Liver (tissue), 9 donors: ENCODE data around the gene DOP1B. TPM values are rescaled to one million over a fixed set of nuclear protein-coding genes. Genes with fewer than 3 reads are reported as not detected.
A peak's percentile ranks its signal among the peaks of the same experiment; 100 is the strongest.
"Not testable (repeated sequence)": the region's sequence is repeated elsewhere in the genome, so short reads cannot be mapped to it uniquely, and the experiment has no call there.

Experiments used
- DNase-seq: peaks from one replicate; pipeline ENCODE4 v3.0.0-alpha.2; 2017; ENCODE audit warnings: low spot score
- H3K27ac ChIP-seq, 2 donors: one replicate each; pipeline ENCODE4 v1.7.0; 2013; ENCODE audit warnings: inconsistent platforms in 2 of 2, low read length in 2 of 2, control low read depth in 1 of 2, low read depth in 1 of 2, mild to moderate bottlenecking in 1 of 2
- H3K27me3 ChIP-seq, 4 donors: one replicate each; pipeline versions ENCODE4 v1.6.1 to v1.7.0; 2013; ENCODE audit warnings: low read length in 3 of 4, inconsistent platforms in 1 of 4, mild to moderate bottlenecking in 1 of 4, moderate library complexity in 1 of 4; ENCODE audit not compliant: control insufficient read depth in 4 of 4, insufficient read depth in 4 of 4
- H3K36me3 ChIP-seq, 4 donors: one replicate each; pipeline versions ENCODE4 v1.6.1 to v1.7.0; 2013; ENCODE audit warnings: low read length in 3 of 4, mild to moderate bottlenecking in 3 of 4, low read depth in 1 of 4, moderate library complexity in 1 of 4; ENCODE audit not compliant: control insufficient read depth in 4 of 4, insufficient read depth in 3 of 4
- H3K4me1 ChIP-seq, 4 donors: one replicate each; pipeline versions ENCODE4 v1.6.1 to v1.7.0; 2013; ENCODE audit warnings: low read length in 3 of 4, mild to moderate bottlenecking in 3 of 4, moderate library complexity in 1 of 4; ENCODE audit not compliant: control insufficient read depth in 4 of 4, insufficient read depth in 4 of 4
- H3K4me3 ChIP-seq, 3 donors: one replicate each; pipeline versions ENCODE4 v1.6.1 to v1.7.0; 2013; ENCODE audit warnings: low read length in 3 of 3, control low read depth in 1 of 3, low read depth in 1 of 3, mild to moderate bottlenecking in 1 of 3
- H3K9ac ChIP-seq, 2 donors: one replicate each; pipeline ENCODE4 v1.7.0; 2013; ENCODE audit warnings: low read length in 2 of 2, mild to moderate bottlenecking in 2 of 2, moderate library complexity in 2 of 2, control low read depth in 1 of 2, low read depth in 1 of 2
- H3K9me3 ChIP-seq, 4 donors: one replicate each; pipeline versions ENCODE4 v1.6.1 to v1.7.0; 2013; ENCODE audit warnings: low read length in 3 of 4; ENCODE audit not compliant: control insufficient read depth in 4 of 4
- EGR1 ChIP-seq, 2 donors: IDR thresholded peaks; 2 replicates each; pipeline ENCODE4 v1.6.1; 2016 to 2018; ENCODE audit warnings: antibody characterized with exemption in 2 of 2, low read depth in 2 of 2
- FOXA1 ChIP-seq: IDR thresholded peaks from 2 replicates; pipeline ENCODE4 v1.6.1; 2016; ENCODE audit warnings: antibody characterized with exemption
- FOXA2 ChIP-seq: IDR thresholded peaks from 2 replicates; pipeline ENCODE4 v1.6.1; 2016; ENCODE audit warnings: antibody characterized with exemption
- GABPA ChIP-seq, 2 donors: IDR thresholded peaks in 1 of 2; conservative IDR thresholded peaks in 1 of 2; 2 replicates each; pipeline ENCODE4 v1.6.1; 2016; ENCODE audit warnings: antibody characterized with exemption in 2 of 2, mild to moderate bottlenecking in 1 of 2, moderate library complexity in 1 of 2
- HNF4A ChIP-seq, 2 donors: conservative IDR thresholded peaks; 2 replicates each; pipeline ENCODE4 v1.6.1; 2016; ENCODE audit warnings: antibody characterized with exemption in 2 of 2, mild to moderate bottlenecking in 2 of 2
- HNF4G ChIP-seq: IDR thresholded peaks from 2 replicates; pipeline ENCODE4 v1.6.1; 2016; ENCODE audit warnings: antibody characterized with exemption
- JUND ChIP-seq, 2 donors: IDR thresholded peaks; 2 replicates each; pipeline ENCODE4 v1.6.1; 2016; ENCODE audit warnings: antibody characterized with exemption in 2 of 2
- NR2F2 ChIP-seq: IDR thresholded peaks from 2 replicates; pipeline ENCODE4 v1.6.1; 2016; ENCODE audit warnings: antibody characterized with exemption
- RAD21 ChIP-seq, 2 donors: IDR thresholded peaks; 2 replicates each; pipeline ENCODE4 v1.6.1; 2016; ENCODE audit warnings: antibody characterized with exemption in 2 of 2, mild to moderate bottlenecking in 2 of 2
- RXRA ChIP-seq, 2 donors: IDR thresholded peaks; 2 replicates each; pipeline ENCODE4 v1.6.1; 2017 to 2018; ENCODE audit warnings: antibody characterized with exemption in 2 of 2, mild to moderate bottlenecking in 1 of 2
- SP1 ChIP-seq: IDR thresholded peaks from 2 replicates; pipeline ENCODE4 v1.6.1; 2018; ENCODE audit warnings: antibody characterized with exemption, mild to moderate bottlenecking
- TAF1 ChIP-seq: conservative IDR thresholded peaks from 2 replicates; pipeline ENCODE4 v1.6.1; 2016; ENCODE audit warnings: antibody characterized with exemption, mild to moderate bottlenecking
- YY1 ChIP-seq: IDR thresholded peaks from 2 replicates; pipeline ENCODE4 v1.6.1; 2016; ENCODE audit warnings: antibody characterized with exemption, mild to moderate bottlenecking
- WGBS: extraction: QIAGEN DNeasy Blood & Tissue Kit; methylation state at CpG from one replicate; pipeline ENCODE4 v1.1.7; 2013; 5-methylcytosine and 5-hydroxymethylcytosine counted together
- polyA plus RNA-seq, 2 donors: library from polyadenylated mRNA; stranded (reverse) in 1 of 2; unstranded in 1 of 2; fragments of 200-250 nt in 1 of 2; fragments of >200 nt in 1 of 2; fragmentation: Nextera tagmentation in 1 of 2; extraction: Ambion mirVana in 1 of 2; gene quantifications; one replicate each; pipeline versions ENCODE4 v1.2.1 to v1.2.3, GENCODE V29; 2013 to 2015
- total RNA-seq, 2 donors: library from RNA; depleted of rRNA; stranded (reverse); fragments of >200 nt; gene quantifications; one replicate each; pipeline ENCODE4 v1.2.3, GENCODE V29; 2014
- TF ChIP-seq, protein P1 (sequence below): IDR thresholded peaks from 2 replicates; pipeline ENCODE4 v1.6.1; 2016; ENCODE audit warnings: antibody characterized with exemption
- TF ChIP-seq, protein P2 (sequence below): fragments of 150-350 bp; IDR thresholded peaks from 2 replicates; pipeline ENCODE4 v1.5.1; 2017; ENCODE audit warnings: improper control_type of control experiment, low read depth, low read length; ENCODE audit not compliant: missing input control
- TF ChIP-seq, protein P3 (sequence below): IDR thresholded peaks from 2 replicates; pipeline ENCODE4 v1.6.1; 2016; ENCODE audit warnings: antibody characterized with exemption, mild to moderate bottlenecking
- TF ChIP-seq, protein P4 (sequence below): IDR thresholded peaks from 2 replicates; pipeline ENCODE4 v1.6.1; 2016; ENCODE audit warnings: antibody characterized with exemption
- TF ChIP-seq, protein P5 (sequence below): IDR thresholded peaks from 2 replicates; pipeline ENCODE4 v1.6.1; 2016; ENCODE audit warnings: antibody characterized with exemption
- donor health status: healthy.
- donor health status: healthy.
- donor health status: healthy.
- donor health status: healthy.
- donor health status: healthy.

DOP1B gene
- total and polyA plus RNA-seq, 4 donors = 5.8 to 7.1 (median 6.3) TPM

DNA sequence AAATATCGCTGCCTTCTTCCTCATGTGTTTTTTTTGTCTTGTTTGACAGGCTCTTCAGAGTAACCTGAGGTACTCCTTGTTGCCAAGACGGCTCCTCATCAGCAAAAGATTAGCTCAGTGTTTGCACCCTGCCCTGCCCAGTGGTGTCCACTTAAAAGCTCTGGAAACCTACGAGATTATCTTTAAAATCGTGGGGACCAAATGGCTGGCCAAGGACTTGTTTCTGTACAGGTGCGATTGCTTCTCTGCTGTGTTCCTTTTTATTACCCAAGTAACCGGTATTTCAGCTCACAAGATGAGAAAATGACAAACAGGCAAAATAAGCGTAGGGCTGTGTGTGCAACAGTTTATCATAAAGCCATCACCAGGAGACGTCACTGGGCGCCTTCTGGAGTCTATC, 42.4 kb downstream of the DOP1B start:
- Histone ChIP-seq H3K4me1 (peaks cover 3 to 18% (median 7%) of the 10 kb centered on the region in 4 donors), H3K27ac (no peak overlapping the region), H3K4me3 (no peak overlapping the region), H3K9me3 (peaks cover 0 to 3% (median 1%) of the 10 kb centered on the region in 4 donors), H3K27me3 (no peaks in the 10 kb centered on the region), H3K9ac (no peak overlapping the region), H3K36me3 (no peaks in the 10 kb centered on the region)
- no peak for TF ChIP-seq HNF4A (conservative IDR thresholded peaks at IDR 0.05)
- TF ChIP-seq HNF4G = no peak
- no peak for TF ChIP-seq YY1
- no peak for TF ChIP-seq FOXA1
- TF ChIP-seq GABPA (IDR thresholded peaks at IDR 0.05 in 1 of 2, conservative IDR thresholded peaks at IDR 0.05 in 1 of 2) = no peak
- TF ChIP-seq, protein P1, sequence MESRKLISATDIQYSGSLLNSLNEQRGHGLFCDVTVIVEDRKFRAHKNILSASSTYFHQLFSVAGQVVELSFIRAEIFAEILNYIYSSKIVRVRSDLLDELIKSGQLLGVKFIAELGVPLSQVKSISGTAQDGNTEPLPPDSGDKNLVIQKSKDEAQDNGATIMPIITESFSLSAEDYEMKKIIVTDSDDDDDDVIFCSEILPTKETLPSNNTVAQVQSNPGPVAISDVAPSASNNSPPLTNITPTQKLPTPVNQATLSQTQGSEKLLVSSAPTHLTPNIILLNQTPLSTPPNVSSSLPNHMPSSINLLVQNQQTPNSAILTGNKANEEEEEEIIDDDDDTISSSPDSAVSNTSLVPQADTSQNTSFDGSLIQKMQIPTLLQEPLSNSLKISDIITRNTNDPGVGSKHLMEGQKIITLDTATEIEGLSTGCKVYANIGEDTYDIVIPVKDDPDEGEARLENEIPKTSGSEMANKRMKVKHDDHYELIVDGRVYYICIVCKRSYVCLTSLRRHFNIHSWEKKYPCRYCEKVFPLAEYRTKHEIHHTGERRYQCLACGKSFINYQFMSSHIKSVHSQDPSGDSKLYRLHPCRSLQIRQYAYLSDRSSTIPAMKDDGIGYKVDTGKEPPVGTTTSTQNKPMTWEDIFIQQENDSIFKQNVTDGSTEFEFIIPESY = no peak
- no peak for TF ChIP-seq SP1
- no peak for TF ChIP-seq JUND (IDR thresholded peaks at IDR 0.05)
- TF ChIP-seq TAF1 = no peak
- TF ChIP-seq RAD21 (IDR thresholded peaks at IDR 0.05) = no peak
- TF ChIP-seq, protein P2, sequence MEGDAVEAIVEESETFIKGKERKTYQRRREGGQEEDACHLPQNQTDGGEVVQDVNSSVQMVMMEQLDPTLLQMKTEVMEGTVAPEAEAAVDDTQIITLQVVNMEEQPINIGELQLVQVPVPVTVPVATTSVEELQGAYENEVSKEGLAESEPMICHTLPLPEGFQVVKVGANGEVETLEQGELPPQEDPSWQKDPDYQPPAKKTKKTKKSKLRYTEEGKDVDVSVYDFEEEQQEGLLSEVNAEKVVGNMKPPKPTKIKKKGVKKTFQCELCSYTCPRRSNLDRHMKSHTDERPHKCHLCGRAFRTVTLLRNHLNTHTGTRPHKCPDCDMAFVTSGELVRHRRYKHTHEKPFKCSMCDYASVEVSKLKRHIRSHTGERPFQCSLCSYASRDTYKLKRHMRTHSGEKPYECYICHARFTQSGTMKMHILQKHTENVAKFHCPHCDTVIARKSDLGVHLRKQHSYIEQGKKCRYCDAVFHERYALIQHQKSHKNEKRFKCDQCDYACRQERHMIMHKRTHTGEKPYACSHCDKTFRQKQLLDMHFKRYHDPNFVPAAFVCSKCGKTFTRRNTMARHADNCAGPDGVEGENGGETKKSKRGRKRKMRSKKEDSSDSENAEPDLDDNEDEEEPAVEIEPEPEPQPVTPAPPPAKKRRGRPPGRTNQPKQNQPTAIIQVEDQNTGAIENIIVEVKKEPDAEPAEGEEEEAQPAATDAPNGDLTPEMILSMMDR = no peak
- TF ChIP-seq, protein P3, sequence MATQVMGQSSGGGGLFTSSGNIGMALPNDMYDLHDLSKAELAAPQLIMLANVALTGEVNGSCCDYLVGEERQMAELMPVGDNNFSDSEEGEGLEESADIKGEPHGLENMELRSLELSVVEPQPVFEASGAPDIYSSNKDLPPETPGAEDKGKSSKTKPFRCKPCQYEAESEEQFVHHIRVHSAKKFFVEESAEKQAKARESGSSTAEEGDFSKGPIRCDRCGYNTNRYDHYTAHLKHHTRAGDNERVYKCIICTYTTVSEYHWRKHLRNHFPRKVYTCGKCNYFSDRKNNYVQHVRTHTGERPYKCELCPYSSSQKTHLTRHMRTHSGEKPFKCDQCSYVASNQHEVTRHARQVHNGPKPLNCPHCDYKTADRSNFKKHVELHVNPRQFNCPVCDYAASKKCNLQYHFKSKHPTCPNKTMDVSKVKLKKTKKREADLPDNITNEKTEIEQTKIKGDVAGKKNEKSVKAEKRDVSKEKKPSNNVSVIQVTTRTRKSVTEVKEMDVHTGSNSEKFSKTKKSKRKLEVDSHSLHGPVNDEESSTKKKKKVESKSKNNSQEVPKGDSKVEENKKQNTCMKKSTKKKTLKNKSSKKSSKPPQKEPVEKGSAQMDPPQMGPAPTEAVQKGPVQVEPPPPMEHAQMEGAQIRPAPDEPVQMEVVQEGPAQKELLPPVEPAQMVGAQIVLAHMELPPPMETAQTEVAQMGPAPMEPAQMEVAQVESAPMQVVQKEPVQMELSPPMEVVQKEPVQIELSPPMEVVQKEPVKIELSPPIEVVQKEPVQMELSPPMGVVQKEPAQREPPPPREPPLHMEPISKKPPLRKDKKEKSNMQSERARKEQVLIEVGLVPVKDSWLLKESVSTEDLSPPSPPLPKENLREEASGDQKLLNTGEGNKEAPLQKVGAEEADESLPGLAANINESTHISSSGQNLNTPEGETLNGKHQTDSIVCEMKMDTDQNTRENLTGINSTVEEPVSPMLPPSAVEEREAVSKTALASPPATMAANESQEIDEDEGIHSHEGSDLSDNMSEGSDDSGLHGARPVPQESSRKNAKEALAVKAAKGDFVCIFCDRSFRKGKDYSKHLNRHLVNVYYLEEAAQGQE = no peak
- TF ChIP-seq, protein P4, sequence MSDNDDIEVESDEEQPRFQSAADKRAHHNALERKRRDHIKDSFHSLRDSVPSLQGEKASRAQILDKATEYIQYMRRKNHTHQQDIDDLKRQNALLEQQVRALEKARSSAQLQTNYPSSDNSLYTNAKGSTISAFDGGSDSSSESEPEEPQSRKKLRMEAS = no peak
- TF ChIP-seq EGR1 (IDR thresholded peaks at IDR 0.05; ENCODE audit: low read depth in 2 of 2) = no peak
- no peak for TF ChIP-seq NR2F2
- TF ChIP-seq, protein P5, sequence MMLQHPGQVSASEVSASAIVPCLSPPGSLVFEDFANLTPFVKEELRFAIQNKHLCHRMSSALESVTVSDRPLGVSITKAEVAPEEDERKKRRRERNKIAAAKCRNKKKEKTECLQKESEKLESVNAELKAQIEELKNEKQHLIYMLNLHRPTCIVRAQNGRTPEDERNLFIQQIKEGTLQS = no peak
- TF ChIP-seq FOXA2 = no peak
- no peak for TF ChIP-seq RXRA (IDR thresholded peaks at IDR 0.05)
- WGBS = 92% methylated on average over 9 of the region's 9 CpGs
- no peak for DNase-seq

DNA sequence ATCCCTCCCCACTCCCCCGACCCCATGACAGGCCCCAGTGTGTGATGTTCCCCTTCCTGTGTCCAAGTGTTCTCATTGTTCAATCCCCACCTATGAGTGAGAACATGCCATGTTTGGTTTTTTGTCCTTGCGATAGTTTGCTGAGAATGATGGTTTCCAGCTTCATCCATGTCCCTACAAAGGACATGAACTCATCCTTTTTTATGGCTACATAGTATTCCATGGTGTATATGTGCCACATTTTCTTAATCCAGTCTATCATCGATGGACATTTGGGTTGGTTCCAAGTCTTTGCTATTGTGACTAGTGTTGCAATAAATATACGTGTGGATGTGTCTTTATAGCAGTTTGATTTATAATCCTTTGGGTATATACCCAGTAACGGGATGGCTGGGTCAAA, 43.0 kb downstream of the DOP1B start:
- WGBS = 92% methylated on average over 5 of the region's 5 CpGs
- not testable (repeated sequence) for DNase-seq, H3K4me3 ChIP-seq, H3K9ac ChIP-seq, H3K9me3 ChIP-seq, H3K27me3 ChIP-seq, H3K36me3 ChIP-seq
- H3K27ac ChIP-seq = peak overlapping the region in 1 of 2 donors; percentile 96
- H3K4me1 ChIP-seq = peaks cover 3 to 18% (median 7%) of the 10 kb centered on the region in 4 donors
